ENCODE measurements around the gene IL1RAP. TPM values are rescaled to one million over a fixed set of nuclear protein-coding genes. Genes with fewer than 3 reads are reported as not detected.

The IL1RAP gene
- total and polyA plus RNA-seq, 9 of the 15 experiments (the other 6 are each of a cell fraction or from before 2014, with no cell fraction given) = 0.23 to 1.8 (median 0.88) TPM

- FAIRE-seq (no peak), ATAC-seq (no peak), DNase-seq (ENCODE audit: extremely low read depth in 1 of 4, low spot score in 3 of 4) (no peak)
- H3K79me2 ChIP-seq (ENCODE audit: control insufficient read depth, insufficient read depth, low read length) = no peaks in the 10 kb centered on the region
- 2% methylated on average over 7 of the region's 7 CpGs for WGBS (ENCODE audit: insufficient coverage, low coverage, missing lambda C conversion rate)
- CTCF ChIA-PET (ENCODE audit: low intra/inter-chr PET ratio) = no interaction called here
- no peaks in the 10 kb centered on the region for H3K36me3 ChIP-seq (ENCODE audit: control insufficient read depth, insufficient read depth, low read length)
- H2AFZ ChIP-seq (ENCODE audit: low read depth, low read length) = no peak overlapping the region
- H3K4me2 ChIP-seq (ENCODE audit: insufficient read depth, low read length) = no peak overlapping the region
- POLR2A ChIA-PET = no interaction called here
- H4K20me1 ChIP-seq (replicated peaks; ENCODE audit: control insufficient read depth, insufficient read depth, low read length) = no peaks in the 10 kb centered on the region
- TF ChIP-seq RAD21 (CRISPR knock-in tag; conservative IDR thresholded peaks at IDR 0.05 in 1 of 2, IDR thresholded peaks at IDR 0.05 in 1 of 2) (peak in 1 of 2 experiments; percentile 10; a peak in 1 of 4 replicates), FUS (optimal IDR thresholded peaks at IDR 0.05; ENCODE audit: low read depth, low read length) (no peak)
- no peaks in the 10 kb centered on the region for H3K9me1 ChIP-seq (ENCODE audit: control insufficient read depth, insufficient read depth, low read length)
- no peaks in the 10 kb centered on the region for H3K27me3 ChIP-seq (ENCODE audit: control insufficient read depth in 2 of 2, insufficient read depth in 2 of 2, low read length in 2 of 2)
- no peak overlapping the region for H3K4me3 ChIP-seq
- no TSS peak for BruUV-seq (replicated peaks)
- H3K9ac ChIP-seq (ENCODE audit: insufficient read depth in 1 of 2, low read depth in 2 of 2, low read length in 2 of 2) = no peak overlapping the region
- no peaks in the 10 kb centered on the region for H3K4me1 ChIP-seq (replicated peaks in 1 of 2; ENCODE audit: control insufficient read depth in 2 of 2, insufficient read depth in 2 of 2, low read length in 2 of 2)
- in situ Hi-C loops (cut with MboI) = no loop called here
- H3K27ac ChIP-seq (ENCODE audit: extremely low read depth, low read depth, low read length) = no peak overlapping the region
- intact Hi-C loops (cut with micrococcal nuclease) = no loop called here
- no peaks in the 10 kb centered on the region; the same call in 1 of the 2 replicates for H3K9me3 ChIP-seq (replicated peaks; ENCODE audit: control insufficient read depth, insufficient read depth, low read depth, low read length)
These were observed 183.1 kb downstream of the IL1RAP start for GRCh38 chr3:190696777-190697501.

- H3K36me3 ChIP-seq (ENCODE audit: control insufficient read depth, insufficient read depth, low read length) = no peaks in the 10 kb centered on the region
- DNase-seq (ENCODE audit: extremely low read depth in 1 of 4, low spot score in 3 of 4) = no peak
- no peak overlapping the region for H3K9ac ChIP-seq (ENCODE audit: insufficient read depth in 1 of 2, low read depth in 2 of 2, low read length in 2 of 2)
- H4K20me1 ChIP-seq (replicated peaks; ENCODE audit: control insufficient read depth, insufficient read depth, low read length) = no peaks in the 10 kb centered on the region
- H3K4me1 ChIP-seq (replicated peaks in 1 of 2; ENCODE audit: control insufficient read depth in 2 of 2, insufficient read depth in 2 of 2, low read length in 2 of 2) = no peaks in the 10 kb centered on the region
- FAIRE-seq = no peak
- in situ Hi-C loops (cut with MboI) = no loop called here
- ChIA-PET POLR2A (no interaction called here), CTCF (ENCODE audit: low intra/inter-chr PET ratio) (no interaction called here)
- H3K4me3 ChIP-seq = no peak overlapping the region
- H3K4me2 ChIP-seq (ENCODE audit: insufficient read depth, low read length) = no peak overlapping the region
- H2AFZ ChIP-seq (ENCODE audit: low read depth, low read length) = no peak overlapping the region
- H3K9me1 ChIP-seq (ENCODE audit: control insufficient read depth, insufficient read depth, low read length) = no peaks in the 10 kb centered on the region
- H3K27me3 ChIP-seq (ENCODE audit: control insufficient read depth in 2 of 2, insufficient read depth in 2 of 2, low read length in 2 of 2) = no peaks in the 10 kb centered on the region
- BruUV-seq (replicated peaks) = no TSS peak
- H3K79me2 ChIP-seq (ENCODE audit: control insufficient read depth, insufficient read depth, low read length) = no peaks in the 10 kb centered on the region
- ATAC-seq = no peak
- no peaks in the 10 kb centered on the region; the same call in 1 of the 2 replicates for H3K9me3 ChIP-seq (replicated peaks; ENCODE audit: control insufficient read depth, insufficient read depth, low read depth, low read length)
- no peak overlapping the region for H3K27ac ChIP-seq (ENCODE audit: extremely low read depth, low read depth, low read length)
- intact Hi-C loops (cut with micrococcal nuclease) = no loop called here
- no peak for TF ChIP-seq DIDO1 (tag; IDR thresholded peaks at IDR 0.05; ENCODE audit: low read depth)
- TF ChIP-seq ZNF408 (CRISPR knock-in tag; IDR thresholded peaks at IDR 0.05; ENCODE audit: low read depth) = no peak
- TF ChIP-seq, protein P1, sequence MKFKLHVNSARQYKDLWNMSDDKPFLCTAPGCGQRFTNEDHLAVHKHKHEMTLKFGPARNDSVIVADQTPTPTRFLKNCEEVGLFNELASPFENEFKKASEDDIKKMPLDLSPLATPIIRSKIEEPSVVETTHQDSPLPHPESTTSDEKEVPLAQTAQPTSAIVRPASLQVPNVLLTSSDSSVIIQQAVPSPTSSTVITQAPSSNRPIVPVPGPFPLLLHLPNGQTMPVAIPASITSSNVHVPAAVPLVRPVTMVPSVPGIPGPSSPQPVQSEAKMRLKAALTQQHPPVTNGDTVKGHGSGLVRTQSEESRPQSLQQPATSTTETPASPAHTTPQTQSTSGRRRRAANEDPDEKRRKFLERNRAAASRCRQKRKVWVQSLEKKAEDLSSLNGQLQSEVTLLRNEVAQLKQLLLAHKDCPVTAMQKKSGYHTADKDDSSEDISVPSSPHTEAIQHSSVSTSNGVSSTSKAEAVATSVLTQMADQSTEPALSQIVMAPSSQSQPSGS (CRISPR knock-in tag; IDR thresholded peaks at IDR 0.05) = no peak
- no peak for TF ChIP-seq STAT5B (CRISPR knock-in tag; IDR thresholded peaks at IDR 0.05)
- no peak for TF ChIP-seq GTF2A2 (tag; IDR thresholded peaks at IDR 0.05)
- TF ChIP-seq, protein P2, sequence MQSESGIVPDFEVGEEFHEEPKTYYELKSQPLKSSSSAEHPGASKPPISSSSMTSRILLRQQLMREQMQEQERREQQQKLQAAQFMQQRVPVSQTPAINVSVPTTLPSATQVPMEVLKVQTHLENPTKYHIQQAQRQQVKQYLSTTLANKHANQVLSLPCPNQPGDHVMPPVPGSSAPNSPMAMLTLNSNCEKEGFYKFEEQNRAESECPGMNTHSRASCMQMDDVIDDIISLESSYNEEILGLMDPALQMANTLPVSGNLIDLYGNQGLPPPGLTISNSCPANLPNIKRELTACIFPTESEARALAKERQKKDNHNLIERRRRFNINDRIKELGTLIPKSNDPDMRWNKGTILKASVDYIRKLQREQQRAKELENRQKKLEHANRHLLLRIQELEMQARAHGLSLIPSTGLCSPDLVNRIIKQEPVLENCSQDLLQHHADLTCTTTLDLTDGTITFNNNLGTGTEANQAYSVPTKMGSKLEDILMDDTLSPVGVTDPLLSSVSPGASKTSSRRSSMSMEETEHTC (IDR thresholded peaks at IDR 0.05) = no peak
- no peak for TF ChIP-seq KDM4B (IDR thresholded peaks at IDR 0.05; ENCODE audit: borderline replicate concordance in 2 of 2, low read depth in 1 of 2)
- TF ChIP-seq, protein P3, sequence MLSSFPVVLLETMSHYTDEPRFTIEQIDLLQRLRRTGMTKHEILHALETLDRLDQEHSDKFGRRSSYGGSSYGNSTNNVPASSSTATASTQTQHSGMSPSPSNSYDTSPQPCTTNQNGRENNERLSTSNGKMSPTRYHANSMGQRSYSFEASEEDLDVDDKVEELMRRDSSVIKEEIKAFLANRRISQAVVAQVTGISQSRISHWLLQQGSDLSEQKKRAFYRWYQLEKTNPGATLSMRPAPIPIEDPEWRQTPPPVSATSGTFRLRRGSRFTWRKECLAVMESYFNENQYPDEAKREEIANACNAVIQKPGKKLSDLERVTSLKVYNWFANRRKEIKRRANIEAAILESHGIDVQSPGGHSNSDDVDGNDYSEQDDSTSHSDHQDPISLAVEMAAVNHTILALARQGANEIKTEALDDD (IDR thresholded peaks at IDR 0.05) = no peak
- no peak for TF ChIP-seq KLF1 (tag; IDR thresholded peaks at IDR 0.05)
These were observed 183.6 kb downstream of the IL1RAP start for GRCh38 chr3:190697502-190697830.
